ENCODE results near the gene NDUFA8. TPM values are rescaled to one million over a fixed set of nuclear protein-coding genes. Genes with fewer than 3 reads are reported as not detected.
"Not testable (repeated sequence)": the region's sequence is repeated elsewhere in the genome, so short reads cannot be mapped to it uniquely, and the experiment has no call there.

Gene NDUFA8
- total RNA-seq, 3 donors from 2014 or later, result 66.9 to 85.0 (median 69.1) TPM

DNA sequence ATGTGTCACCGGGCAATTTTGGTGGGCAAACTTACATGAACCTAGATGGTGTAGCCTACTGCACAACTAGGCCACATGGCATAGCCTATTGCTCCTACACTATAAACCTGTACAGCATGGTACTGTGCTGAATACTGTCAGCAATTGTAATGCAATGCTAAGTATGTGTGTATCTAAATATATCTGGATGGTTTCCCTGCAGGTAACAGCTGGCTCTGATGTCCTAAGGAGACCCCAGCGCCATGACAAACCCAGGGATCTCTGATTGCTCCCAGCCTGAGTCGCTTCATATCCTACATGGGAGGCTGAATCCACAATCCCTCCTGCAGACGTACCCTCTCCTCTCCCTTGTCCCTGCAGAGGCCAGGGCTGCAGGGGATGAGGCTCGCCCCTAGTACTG lies 39.9 kb downstream of the NDUFA8 start:
- ATAC-seq (no peak), DNase-seq (no peak)
- Histone ChIP-seq H3K4me1 (ENCODE audit: low read depth) (no peaks in the 10 kb centered on the region), H3K4me3 (no peak overlapping the region), H3K9me3 (no peaks in the 10 kb centered on the region), H3K36me3 (ENCODE audit: low read depth) (no peaks in the 10 kb centered on the region)
- TF ChIP-seq, protein P1, sequence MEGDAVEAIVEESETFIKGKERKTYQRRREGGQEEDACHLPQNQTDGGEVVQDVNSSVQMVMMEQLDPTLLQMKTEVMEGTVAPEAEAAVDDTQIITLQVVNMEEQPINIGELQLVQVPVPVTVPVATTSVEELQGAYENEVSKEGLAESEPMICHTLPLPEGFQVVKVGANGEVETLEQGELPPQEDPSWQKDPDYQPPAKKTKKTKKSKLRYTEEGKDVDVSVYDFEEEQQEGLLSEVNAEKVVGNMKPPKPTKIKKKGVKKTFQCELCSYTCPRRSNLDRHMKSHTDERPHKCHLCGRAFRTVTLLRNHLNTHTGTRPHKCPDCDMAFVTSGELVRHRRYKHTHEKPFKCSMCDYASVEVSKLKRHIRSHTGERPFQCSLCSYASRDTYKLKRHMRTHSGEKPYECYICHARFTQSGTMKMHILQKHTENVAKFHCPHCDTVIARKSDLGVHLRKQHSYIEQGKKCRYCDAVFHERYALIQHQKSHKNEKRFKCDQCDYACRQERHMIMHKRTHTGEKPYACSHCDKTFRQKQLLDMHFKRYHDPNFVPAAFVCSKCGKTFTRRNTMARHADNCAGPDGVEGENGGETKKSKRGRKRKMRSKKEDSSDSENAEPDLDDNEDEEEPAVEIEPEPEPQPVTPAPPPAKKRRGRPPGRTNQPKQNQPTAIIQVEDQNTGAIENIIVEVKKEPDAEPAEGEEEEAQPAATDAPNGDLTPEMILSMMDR (IDR thresholded peaks at IDR 0.05), result no peak
- intact Hi-C loops (cut with DNase I, micrococcal nuclease), result loop anchor here in 1 of 2 donors (10.0 kb wide), 1 partner anchor 695 kb away; no protein-coding TSS in a partner anchor

GRCh38 chr9:122119166-122119521 lies 40.4 kb downstream of the NDUFA8 start:
- Histone ChIP-seq H3K9me3 (no peaks in the 10 kb centered on the region), H3K36me3 (ENCODE audit: low read depth) (no peaks in the 10 kb centered on the region), H3K4me3 (no peak overlapping the region), H3K4me1 (ENCODE audit: low read depth) (no peaks in the 10 kb centered on the region)
- TF ChIP-seq, protein P1 (IDR thresholded peaks at IDR 0.05), result no peak
- DNase-seq (no peak), ATAC-seq (no peak)
- intact Hi-C loops (cut with DNase I, micrococcal nuclease), result no loop called here

- intact Hi-C loops (cut with DNase I, micrococcal nuclease), result no loop called here
- Histone ChIP-seq H3K9me3 (no peaks in the 10 kb centered on the region), H3K4me3 (no peak overlapping the region), H3K4me1 (ENCODE audit: low read depth) (no peaks in the 10 kb centered on the region), H3K36me3 (ENCODE audit: low read depth) (no peaks in the 10 kb centered on the region)
- no peak for ATAC-seq
- no peak for DNase-seq
- TF ChIP-seq, protein P1 (IDR thresholded peaks at IDR 0.05), result no peak
Measured at GRCh38 chr9:122118343-122119165, 41.0 kb downstream of the NDUFA8 start.

DNA sequence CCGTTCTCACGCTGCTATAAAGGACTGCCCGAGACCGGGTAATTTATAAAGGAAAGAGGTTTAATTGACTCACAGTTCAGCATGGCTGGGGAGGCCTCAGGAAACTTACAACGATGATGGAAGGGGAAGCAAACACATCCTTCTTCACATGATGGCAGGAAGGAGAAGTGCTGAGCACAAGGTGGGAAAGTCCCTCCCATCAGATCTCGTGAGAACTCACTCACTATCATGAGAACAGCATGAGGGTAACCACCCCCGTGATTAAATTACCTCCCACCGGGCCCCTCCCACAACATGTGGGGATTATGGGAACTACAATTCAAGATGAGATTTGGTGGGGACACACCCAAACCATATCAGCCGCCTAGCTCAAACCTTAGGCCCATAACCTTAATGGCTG lies 42.3 kb downstream of the NDUFA8 start:
- DNase-seq; H3K36me3 ChIP-seq (ENCODE audit: low read depth); intact Hi-C loops (cut with DNase I, micrococcal nuclease); H3K4me3 ChIP-seq; H3K9me3 ChIP-seq; ATAC-seq; H3K4me1 ChIP-seq (ENCODE audit: low read depth): not testable (repeated sequence)

DNA sequence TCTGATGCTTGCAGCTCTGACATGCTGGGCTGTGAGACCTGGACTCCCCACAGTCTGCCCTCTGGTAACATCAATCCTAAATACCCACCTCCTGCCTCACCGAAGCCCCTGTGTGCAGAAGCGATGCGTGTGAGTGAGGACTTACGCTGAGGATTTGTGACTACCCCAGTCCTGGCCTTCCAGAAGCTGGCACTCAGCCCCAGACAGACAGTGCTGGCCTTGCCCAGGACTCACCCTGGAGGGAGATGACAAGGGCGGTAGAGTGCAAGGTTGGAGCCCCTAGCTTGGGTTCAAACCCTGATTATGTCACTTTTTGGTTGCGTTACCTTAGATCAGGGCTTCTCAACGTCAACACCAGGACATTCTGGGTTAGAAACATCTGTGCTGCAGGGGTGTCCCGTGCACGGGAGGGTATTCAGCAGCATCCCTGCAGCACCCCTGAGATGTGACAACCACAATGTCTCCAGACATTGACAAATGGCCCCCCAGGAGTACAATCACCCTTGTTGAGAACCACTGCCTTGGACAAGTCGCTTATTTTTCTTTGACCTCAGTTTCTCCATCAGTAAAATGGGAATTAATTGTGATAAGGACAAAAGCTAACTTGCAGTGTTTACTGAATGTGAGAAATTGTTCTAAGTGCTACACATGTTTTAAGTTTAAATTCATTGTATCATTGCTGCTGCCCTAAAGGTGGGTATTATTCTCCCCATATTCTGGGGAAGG lies 43.0 kb downstream of the NDUFA8 start:
- Histone ChIP-seq H3K36me3 (ENCODE audit: low read depth) (no peaks in the 10 kb centered on the region), H3K4me3 (no peak overlapping the region), H3K9me3 (no peaks in the 10 kb centered on the region), H3K4me1 (ENCODE audit: low read depth) (no peaks in the 10 kb centered on the region)
- DNase-seq (no peak), ATAC-seq (no peak)
- intact Hi-C loops (cut with DNase I, micrococcal nuclease), result no loop called here
- TF ChIP-seq, protein P1 (IDR thresholded peaks at IDR 0.05), result no peak

DNA sequence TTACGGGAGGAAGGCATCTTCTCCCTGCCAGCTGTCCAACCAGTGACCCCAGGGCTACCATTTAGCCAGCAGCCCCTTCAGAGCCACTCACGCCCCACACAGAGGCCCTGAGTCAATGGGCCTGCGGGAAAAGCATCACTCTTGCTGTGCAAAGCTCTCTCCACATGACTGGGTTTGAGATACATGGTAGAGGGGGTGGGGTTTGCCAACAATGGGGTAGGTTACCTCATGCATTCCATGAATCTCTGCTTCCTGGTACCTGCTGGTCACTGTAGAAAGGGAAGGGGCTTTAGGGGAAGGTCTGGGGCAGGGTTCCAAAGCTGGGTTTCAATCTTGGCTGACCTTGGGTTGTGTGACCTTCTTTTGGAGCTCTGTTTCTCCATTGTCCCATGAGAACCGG lies 43.5 kb downstream of the NDUFA8 start:
- TF ChIP-seq, protein P1 (IDR thresholded peaks at IDR 0.05), result no peak
- Histone ChIP-seq H3K9me3 (no peaks in the 10 kb centered on the region), H3K36me3 (ENCODE audit: low read depth) (no peaks in the 10 kb centered on the region), H3K4me3 (no peak overlapping the region), H3K4me1 (ENCODE audit: low read depth) (no peaks in the 10 kb centered on the region)
- DNase-seq (no peak), ATAC-seq (no peak)
- intact Hi-C loops (cut with DNase I, micrococcal nuclease), result no loop called here
